GM18508 (cell line): ENCODE data around the gene KIT.

Source experiments
- ATAC-seq: cut with Tn5 transposase; IDR thresholded peaks from one replicate; pipeline ENCODE4 v1.9.1; 2021; ENCODE audit warnings: moderate number of reproducible peaks; ENCODE audit not compliant: insufficient read depth, unreplicated experiment

The KIT gene

GRCh38 chr4:54737421-54737820, 79.7 kb downstream of the KIT start:
- no peak for ATAC-seq

DNA sequence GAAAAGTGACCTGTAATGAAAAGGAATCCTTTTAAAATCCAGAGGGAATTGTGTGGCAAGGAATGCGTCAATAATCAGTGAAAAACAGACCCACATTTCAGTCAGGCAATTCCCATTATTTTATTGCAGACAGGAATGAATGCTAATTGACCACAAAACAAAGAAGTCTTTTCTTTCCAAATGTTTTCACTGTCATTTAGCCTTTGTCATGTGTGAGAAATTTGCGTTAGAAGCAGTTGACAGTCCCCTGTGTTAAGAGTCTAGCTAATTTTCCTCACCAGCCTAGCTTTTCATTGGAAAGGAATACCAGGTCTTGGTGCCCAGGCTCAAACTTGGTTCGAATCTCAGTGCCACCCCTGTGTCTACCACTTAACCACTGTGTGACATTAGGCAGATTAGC, 83.4 kb downstream of the KIT start:
- ATAC-seq: no peak

DNA sequence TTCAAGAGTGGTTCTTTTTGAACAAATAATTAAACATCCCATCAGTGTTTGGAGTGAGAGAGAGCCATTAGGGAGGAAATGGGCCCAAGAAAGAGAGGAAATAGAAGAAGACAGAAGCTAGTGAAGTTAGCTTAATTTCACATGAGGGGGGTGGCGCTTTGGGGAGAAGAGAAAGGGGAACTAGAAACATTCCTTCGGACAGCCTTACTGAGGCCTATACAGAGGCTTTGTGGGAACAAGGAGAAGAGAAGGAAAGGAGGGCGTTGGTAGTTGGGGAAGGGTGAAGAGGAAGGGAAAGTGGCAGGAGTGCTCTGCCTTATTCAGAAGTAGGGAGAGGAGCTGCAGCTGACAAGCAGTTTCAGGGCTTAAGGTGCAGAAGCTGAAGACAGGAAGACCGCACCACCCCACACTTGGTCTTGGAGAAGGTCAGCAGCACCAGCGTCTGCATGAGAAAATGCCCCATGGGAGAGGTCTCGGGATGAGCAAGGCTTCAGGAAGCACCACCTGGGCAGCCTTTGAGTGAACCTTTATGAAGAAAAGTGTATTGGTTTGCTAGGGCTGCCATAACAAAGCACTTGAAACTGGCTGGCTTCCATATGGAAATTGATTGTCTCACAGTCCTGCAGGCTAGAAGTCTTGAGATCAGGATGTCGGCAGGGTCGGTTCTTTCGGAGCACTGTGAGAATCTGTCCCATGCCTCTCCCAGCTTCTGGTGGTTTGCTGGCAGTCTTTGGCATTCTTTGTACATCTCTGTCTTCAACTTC, 85.1 kb downstream of the KIT start:
- no peak for ATAC-seq

GRCh38 chr4:54743562-54743961, 85.8 kb downstream of the KIT start:
- ATAC-seq: no peak

DNA sequence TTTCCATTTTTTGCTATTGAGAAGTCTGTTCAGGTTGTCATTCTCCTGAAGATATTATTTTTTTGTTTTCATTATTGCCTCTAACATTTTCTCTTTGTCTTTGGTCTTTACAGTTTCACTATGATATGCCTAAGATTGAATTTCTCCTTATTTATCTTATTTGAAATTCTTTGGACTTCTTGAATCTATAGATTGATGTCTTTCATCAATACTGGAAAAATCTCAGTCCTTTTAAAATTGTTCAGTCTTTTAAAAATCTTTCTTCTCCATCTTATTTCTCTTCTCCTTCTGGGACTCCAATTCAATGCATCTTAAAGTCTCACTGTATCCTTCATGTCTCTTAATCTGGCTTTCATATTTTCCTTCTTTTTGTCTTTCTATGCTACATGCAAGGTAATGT, 86.7 kb downstream of the KIT start:
- ATAC-seq: no peak

DNA sequence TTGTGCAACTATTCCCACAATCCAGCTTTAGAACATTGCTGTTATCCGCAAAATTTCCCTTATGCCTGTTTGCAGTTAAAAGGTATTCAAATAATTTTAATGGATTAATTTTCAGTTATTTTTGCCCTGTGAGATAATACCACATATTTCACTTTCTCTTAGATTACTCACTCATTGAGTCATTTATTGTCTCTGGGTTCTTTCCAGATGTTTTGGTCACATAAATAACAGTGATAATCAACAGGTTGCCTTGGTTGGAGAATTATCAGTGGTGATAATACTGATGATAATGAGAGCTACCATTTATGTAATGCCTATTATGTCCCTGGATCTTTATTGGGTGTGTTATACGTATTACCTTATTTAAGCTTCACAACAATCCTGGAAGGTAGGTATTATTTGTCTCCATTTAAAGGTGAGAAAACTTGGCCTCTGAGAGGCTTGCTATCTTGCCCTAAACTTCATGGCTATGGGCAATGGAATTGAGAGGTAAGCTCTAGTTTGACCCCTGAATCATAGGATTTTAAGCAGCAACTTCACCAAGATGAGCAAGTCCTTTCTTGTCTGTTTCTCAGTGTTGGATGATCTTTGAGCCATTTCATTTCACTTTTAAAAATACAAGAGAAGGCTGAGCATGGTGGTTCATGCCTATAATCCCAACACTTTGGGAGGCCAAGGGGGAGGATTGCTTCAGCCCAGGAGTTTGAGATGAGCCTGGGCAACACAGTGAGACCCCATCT, 87.4 kb downstream of the KIT start:
- ATAC-seq: no peak

DNA sequence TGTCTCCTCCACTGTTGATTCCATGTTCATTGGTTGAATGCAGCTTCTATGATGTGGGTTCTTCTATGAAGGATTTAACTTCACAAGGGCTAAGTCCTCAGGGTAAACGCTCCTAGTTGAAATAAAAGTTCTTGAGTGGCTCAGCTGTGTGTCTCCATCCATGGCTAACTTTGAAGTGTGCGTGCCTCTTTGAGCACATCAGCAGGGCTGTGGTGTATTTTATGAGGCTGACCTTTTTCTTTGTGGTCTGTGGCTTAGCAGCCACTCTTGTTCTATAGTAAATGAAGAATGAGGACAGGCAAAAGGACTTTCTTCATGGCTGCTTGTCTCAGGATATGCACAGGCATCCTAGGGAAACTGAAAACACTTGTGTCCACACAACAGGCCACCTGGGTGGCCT, 88.5 kb downstream of the KIT start:
- peak; percentile 60 for ATAC-seq

DNA sequence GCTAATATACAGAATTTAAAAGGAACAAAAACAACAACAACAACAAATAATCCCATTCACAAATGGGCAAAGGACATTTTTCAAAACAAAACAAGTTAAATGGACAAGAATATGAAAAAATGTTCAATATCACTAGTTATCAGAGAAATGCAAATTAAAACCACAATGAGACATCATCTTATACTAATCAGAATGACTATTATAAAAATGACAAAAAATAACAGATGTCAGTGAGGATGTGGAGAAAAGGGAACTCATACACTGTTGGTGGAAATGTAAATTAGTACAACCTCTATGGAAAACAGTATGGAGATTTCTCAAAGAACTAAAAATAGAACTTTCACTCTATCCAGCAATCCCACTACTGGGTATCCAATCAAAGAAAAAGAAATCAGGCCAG, 92.6 kb downstream of the KIT start:
- no peak for ATAC-seq

- no peak for ATAC-seq
Measured at GRCh38 chr4:54754394-54754793, 96.6 kb downstream of the KIT start.

- no peak for ATAC-seq
Measured at GRCh38 chr4:54764476-54764875, 106.7 kb downstream of the KIT start.

DNA sequence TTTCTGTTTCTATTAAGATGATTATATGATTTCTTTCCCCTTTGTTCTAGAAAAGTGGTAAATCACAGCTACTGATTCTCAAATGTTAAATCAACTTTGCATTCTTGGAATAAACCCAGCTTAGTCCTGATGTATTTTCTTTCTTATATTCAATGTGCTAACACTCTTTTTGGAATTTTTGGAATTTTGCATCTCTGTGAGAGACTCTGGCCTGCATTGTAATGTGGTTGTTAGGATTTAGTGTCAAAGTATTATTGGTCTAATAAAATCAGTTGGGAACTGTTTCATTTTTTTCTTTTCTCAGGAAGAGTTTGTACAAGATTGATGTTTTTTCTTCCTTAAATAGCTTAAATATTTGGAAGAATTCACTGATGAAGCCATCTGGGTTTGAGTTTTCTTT, 109.6 kb downstream of the KIT start:
- no peak for ATAC-seq

DNA sequence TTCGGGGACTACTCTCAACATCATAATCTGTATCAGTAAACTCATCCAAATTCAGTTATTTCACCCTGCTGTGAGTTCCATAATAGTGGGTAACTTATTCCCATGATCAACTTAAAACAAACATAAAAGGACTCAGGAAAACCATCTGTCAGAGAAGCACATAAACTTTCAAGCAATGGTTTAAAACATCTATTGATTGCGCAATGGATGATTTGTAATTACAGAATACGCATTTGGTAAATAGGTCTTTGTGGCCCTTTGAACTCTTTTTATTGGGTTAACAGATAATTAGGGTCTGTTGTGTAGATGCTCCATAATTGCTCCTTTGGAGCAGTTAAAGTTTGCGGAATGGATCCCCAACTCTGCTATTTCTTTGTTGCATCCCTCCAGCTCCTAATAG, 115.3 kb downstream of the KIT start:
- no peak for ATAC-seq

DNA sequence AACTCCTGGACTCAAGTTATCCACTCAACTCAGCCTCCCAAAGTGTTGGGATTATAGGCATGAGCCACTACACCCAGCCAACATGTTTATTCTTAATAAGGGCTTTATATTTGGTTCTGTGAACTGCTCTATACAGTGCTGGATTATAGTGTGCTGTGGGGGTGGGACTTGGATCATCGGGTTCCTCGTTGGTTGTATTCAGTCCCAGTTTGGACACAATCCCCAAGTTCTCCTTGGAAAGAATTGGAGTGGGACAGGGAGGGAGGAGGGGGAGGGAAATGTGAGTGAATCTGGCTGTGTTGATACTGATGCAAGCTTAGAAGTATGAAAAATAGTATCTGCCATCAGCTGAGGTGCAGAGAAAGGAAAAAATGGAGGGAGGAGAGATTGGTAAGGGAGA, 121.3 kb downstream of the KIT start:
- no peak for ATAC-seq

DNA sequence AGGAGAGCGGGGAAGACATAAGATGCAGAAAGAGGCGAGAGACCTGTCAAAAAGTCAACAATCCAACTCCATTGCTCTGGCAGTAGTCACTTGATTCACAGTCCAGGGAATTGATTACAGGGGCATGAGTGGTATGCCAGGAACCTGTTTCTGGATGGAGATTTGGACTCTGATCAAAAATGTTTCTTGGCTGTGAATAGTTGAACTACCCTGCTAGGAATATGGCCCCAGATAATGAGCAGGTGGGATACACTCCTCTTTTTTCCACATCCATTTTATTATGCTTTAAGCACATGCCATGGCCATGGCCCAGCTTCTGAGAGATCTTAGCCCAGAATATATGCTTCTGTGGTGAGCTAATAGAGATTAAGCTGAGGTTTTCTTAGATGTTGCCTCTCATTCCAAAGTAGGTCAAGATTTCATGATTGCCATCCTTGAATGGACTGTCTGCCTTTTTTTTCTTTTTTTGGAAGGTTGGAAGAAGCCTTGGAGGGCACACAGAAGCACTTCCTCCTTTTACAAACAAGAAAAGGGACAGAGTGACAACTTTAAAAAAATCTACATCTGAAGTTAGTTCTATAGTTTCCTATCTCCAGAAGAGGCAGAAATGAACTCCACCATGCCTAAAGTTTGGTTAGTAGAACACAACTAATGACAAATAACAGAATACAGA, 121.9 kb downstream of the KIT start:
- ATAC-seq: no peak

DNA sequence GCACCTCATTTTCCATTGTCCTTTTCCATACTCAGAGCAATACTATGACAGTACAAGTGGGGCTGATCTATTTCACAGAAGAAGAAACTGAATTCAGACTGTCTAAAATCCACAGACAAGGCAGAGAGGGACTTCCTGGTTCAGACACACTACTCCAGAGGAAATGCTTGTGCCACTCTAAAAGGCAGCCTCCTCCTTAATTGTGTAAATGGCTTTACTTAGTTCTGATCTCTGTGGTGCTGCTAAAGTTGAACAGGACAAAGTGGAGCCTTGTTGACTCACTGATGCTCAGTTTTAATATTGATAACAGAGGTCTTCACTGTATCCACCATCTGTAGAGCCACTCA, 122.4 kb downstream of the KIT start:
- no peak for ATAC-seq

DNA sequence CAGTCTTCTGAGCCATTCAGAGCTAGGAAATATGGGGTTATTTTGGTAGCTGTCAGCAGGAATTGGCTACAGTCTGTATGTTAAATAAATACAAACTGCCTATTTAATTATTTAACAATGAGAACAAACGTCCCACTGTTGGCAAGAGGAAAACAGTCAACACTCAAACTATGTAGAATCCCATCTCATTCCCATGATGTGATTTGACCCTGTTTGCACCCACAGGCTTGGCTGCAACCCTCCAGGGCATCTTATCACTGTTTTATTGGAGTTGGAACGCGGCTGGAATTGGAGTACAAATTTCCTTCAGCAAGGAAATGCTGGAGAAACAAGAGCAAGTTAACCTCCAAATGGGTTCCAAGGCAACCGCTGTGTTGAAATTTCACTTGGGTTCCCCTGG, 124.0 kb downstream of the KIT start:
- no peak for ATAC-seq

DNA sequence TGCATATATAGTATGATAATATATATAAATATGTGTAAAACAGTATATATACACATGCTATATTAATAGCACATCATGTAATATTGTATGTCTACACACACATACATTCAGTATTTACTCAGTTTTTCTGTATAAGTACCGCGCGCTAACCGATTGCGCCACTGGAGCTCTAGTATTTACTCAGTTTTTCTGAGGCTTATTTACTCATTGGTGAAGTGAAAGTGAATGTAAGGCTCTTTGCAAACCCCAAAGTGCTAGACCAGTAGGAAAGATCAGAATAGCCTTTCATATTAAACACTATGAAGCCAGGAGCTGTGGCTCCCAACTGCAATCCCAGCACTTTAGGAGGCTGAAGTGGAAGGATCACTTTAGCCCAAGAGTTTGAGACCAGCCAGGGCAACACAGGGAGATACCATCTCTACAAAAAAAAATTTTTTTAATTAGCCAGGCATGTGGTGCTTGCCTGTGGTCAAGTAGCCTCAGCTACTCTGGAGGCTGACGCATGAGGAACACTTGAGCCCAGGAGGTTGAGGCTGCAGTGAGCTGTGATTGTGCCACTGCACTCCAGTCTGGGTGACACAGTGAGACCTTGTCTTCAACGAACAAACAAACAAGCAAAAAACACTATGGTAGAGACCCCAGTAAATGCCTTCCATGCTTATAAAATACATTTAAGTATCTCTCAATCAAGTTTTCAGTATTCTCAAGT, 125.8 kb downstream of the KIT start:
- ATAC-seq: no peak

DNA sequence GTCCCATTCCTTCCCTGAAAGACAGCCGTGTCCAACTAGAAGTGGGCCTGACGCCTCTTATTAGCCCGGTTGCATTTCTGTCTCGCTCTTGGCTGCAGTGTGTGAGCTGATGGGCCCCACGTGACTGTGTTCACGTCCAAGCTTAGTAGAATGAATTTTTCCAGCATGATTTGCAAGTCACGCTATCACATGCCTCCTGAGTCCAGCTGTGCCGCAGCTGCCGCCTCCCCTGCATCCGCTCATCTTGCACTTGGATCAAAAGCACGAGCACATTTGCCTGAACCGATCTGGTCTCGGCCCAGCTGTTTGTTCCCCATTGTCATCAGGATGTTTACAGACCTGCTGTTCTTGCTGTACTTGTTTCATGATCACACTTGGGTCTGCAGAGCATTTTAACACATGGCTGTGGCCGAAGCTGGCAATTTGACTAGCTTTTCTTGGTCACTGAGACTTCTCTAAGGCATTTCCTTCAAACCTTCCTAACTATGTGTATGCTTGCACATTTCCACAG, 126.5 kb downstream of the KIT start:
- ATAC-seq: no peak
